Mesenchymal stem cell (in vitro differentiated cells and primary cell): ENCODE results near the gene RPP14.
A peak's percentile ranks its signal among the peaks of the same experiment; 100 is the strongest.

Experiments
- DNase-seq: peaks from one replicate; pipeline ENCODE4 v3.0.0-alpha.2; 2013
- H2AFZ ChIP-seq: one replicate; pipeline ENCODE4 v1.6.1; 2013; ENCODE audit warnings: low read depth, mild to moderate bottlenecking, control low read depth, inconsistent platforms, low read length, moderate library complexity
- H2AK5ac ChIP-seq: 2 replicates; pipeline ENCODE4 v1.6.1; 2013; ENCODE audit warnings: low read length, moderate library complexity, mild to moderate bottlenecking, inconsistent platforms; ENCODE audit not compliant: severe bottlenecking
- H2BK120ac ChIP-seq: one replicate; pipeline ENCODE4 v1.6.1; 2013; ENCODE audit warnings: low read depth, mild to moderate bottlenecking, inconsistent platforms, low read length, moderate library complexity
- H2BK12ac ChIP-seq, 2 experiments: one replicate each; pipeline ENCODE4 v1.6.1; 2013; ENCODE audit warnings: inconsistent platforms in 2 of 2, low read length in 2 of 2, mild to moderate bottlenecking in 2 of 2, moderate library complexity in 2 of 2, control low read depth in 1 of 2
- H2BK15ac ChIP-seq: one replicate; pipeline ENCODE4 v1.6.1; 2013; ENCODE audit warnings: mild to moderate bottlenecking, low read depth, inconsistent platforms; ENCODE audit not compliant: poor library complexity, severe bottlenecking
- H2BK5ac ChIP-seq: 2 replicates; pipeline ENCODE4 v1.6.1; 2013; ENCODE audit warnings: low read depth, mild to moderate bottlenecking, low read length, control low read depth, inconsistent platforms; ENCODE audit not compliant: poor library complexity, severe bottlenecking
- H3K14ac ChIP-seq, 2 experiments: one replicate each; pipeline ENCODE4 v1.6.1; 2013; ENCODE audit warnings: inconsistent platforms in 2 of 2, low read length in 2 of 2, control low read depth in 1 of 2, mild to moderate bottlenecking in 1 of 2, moderate library complexity in 1 of 2
- H3K18ac ChIP-seq, 2 experiments: one replicate each; pipeline ENCODE4 v1.6.1; 2013; ENCODE audit warnings: inconsistent platforms in 2 of 2, low read length in 2 of 2, control low read depth in 1 of 2, low read depth in 1 of 2, mild to moderate bottlenecking in 1 of 2
- H3K23ac ChIP-seq, 2 experiments: one replicate each; pipeline ENCODE4 v1.6.1; 2013; ENCODE audit warnings: inconsistent platforms in 2 of 2, low read length in 2 of 2, mild to moderate bottlenecking in 2 of 2, moderate library complexity in 2 of 2, control low read depth in 1 of 2
- H3K27ac ChIP-seq: 2 replicates; pipeline ENCODE4 v1.5.1; 2013; ENCODE audit warnings: mild to moderate bottlenecking, moderate library complexity, low read length, control low read depth, inconsistent platforms; ENCODE audit not compliant: poor library complexity, severe bottlenecking
- H3K27me3 ChIP-seq, 2 experiments: 2 replicates each; pipeline versions ENCODE4 v1.6.1 to v1.7.0; 2013; ENCODE audit warnings: low read length in 2 of 2, mild to moderate bottlenecking in 2 of 2, moderate library complexity in 2 of 2, control low read depth in 1 of 2, inconsistent platforms in 1 of 2; ENCODE audit not compliant: control insufficient read depth in 1 of 2, insufficient read depth in 1 of 2
- H3K36me3 ChIP-seq, 2 experiments: 2 replicates each; pipeline versions ENCODE4 v1.6.1 to v1.7.0; 2013; ENCODE audit warnings: low read length in 2 of 2, control low read depth in 1 of 2, inconsistent platforms in 1 of 2, low read depth in 1 of 2, mild to moderate bottlenecking in 1 of 2; ENCODE audit not compliant: insufficient read depth in 2 of 2, control insufficient read depth in 1 of 2
- H3K4ac ChIP-seq, 2 experiments: one replicate each; pipeline ENCODE4 v1.6.1; 2013; ENCODE audit warnings: inconsistent platforms in 2 of 2, low read length in 2 of 2, mild to moderate bottlenecking in 2 of 2, moderate library complexity in 2 of 2, control low read depth in 1 of 2, low read depth in 1 of 2
- H3K4me1 ChIP-seq: 2 replicates; pipeline ENCODE4 v1.6.1; 2013; ENCODE audit warnings: low read depth, low read length, control low read depth; ENCODE audit not compliant: control insufficient read depth, insufficient read depth
- H3K4me2 ChIP-seq: 2 replicates; pipeline ENCODE4 v1.6.1; 2013; ENCODE audit warnings: low read length, mild to moderate bottlenecking, inconsistent platforms; ENCODE audit not compliant: poor library complexity, severe bottlenecking
- H3K4me3 ChIP-seq, 2 experiments: 2 replicates each; pipeline versions ENCODE4 v1.5.1 to v1.7.0; 2013; ENCODE audit warnings: low read length in 2 of 2, mild to moderate bottlenecking in 2 of 2, control low read depth in 1 of 2, low read depth in 1 of 2; ENCODE audit not compliant: insufficient read depth in 1 of 2
- H3K79me1 ChIP-seq: replicated peaks from 2 replicates; pipeline ENCODE4 v1.6.1; 2013; ENCODE audit warnings: mild to moderate bottlenecking, control low read depth, low read length, inconsistent platforms; ENCODE audit not compliant: poor library complexity, severe bottlenecking
- H3K9ac ChIP-seq: 2 replicates; pipeline ENCODE4 v1.7.0; 2013; ENCODE audit warnings: mild to moderate bottlenecking, low read length, moderate library complexity
- H3K9me3 ChIP-seq: 2 replicates; pipeline ENCODE4 v1.7.0; 2013; ENCODE audit warnings: mild to moderate bottlenecking, low read length; ENCODE audit not compliant: control insufficient read depth
- H4K8ac ChIP-seq: one replicate; pipeline ENCODE4 v1.6.1; 2013; ENCODE audit warnings: inconsistent platforms, mild to moderate bottlenecking, low read length, moderate library complexity
- H4K91ac ChIP-seq: one replicate; pipeline ENCODE4 v1.6.1; 2013; ENCODE audit warnings: mild to moderate bottlenecking, low read length, inconsistent platforms
- WGBS: methylation state at CpG from one replicate; pipeline ENCODE4 v1.1.7; 2013; ENCODE audit warnings: mixed read lengths; 5-methylcytosine and 5-hydroxymethylcytosine counted together

Gene RPP14

DNA sequence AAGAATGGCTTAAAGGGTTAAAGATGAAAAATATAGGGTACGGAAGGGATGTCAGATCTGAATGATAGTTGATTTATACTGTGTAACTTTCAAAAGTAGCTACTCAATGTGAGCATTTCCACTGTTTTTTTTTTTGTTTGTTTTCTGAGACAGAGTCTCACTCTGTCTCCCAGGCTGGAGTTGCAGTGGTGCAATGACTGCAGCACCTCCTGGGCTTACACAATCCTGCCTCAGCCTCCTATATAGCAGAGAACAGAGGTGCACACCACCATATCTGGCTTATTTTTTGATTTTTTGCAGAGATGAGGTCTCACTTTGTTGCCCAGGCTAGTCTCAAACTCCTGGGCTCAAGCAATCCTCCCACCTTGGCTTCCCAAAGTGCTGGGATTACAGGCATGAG lies 16.7 kb downstream of the RPP14 start:
- H2BK12ac ChIP-seq: no peak overlapping the region

DNA sequence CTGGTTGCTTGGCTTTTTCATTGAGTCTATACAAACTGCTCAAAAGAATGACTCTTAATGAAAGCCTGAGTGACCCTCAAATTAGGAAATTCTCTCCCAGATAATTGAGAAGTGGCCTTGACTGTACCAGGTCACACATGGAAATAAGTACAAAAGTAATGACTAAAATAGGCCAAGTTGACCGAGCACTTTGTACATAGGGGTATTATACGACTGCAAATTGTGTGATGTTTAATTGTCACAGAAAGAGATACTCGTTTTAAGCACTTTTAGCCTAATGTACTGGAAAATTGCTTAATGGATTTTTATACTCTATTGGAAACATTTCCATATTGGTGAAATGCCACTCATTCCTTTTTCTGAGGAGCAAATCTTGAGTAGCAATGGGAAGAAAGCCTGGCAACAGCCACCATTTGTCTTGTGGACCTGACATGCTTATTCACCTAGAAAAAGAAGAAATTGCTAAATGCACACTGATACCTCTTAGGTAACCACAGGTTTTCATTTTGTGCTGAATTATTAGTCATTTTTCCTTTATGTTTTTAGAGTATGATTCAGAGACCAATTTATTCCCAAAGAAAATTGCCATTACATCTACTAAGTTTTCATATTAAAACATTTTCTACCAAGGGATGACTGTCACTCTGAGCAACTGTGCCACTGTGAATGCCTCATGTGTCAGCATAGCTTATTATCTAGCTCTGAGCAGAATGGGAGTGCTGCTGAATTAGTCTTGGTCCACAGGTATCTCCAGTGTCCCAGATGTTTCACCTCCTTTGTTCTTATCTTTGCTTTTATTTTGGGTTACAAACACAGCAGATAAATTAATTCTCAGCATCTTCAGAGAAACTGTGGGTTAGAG lies 17.7 kb downstream of the RPP14 start:
- Histone ChIP-seq H3K14ac (no peak overlapping the region), H2AFZ (no peak overlapping the region), H3K36me3 (peaks cover 3 to 14% of the 10 kb centered on the region in 2 experiments), H2BK12ac (no peak overlapping the region), H4K91ac (no peak overlapping the region), H2BK5ac (no peak overlapping the region), H2BK120ac (no peak overlapping the region), H3K4me2 (no peak overlapping the region), H3K4ac (no peak overlapping the region), H3K4me1 (peaks cover 7% of the 10 kb centered on the region), H3K79me1 (peaks cover 6% of the 10 kb centered on the region), H4K8ac (no peak overlapping the region), H3K9ac (no peak overlapping the region), H3K9me3 (no peaks in the 10 kb centered on the region), H3K4me3 (no peak overlapping the region), H3K18ac (no peak overlapping the region), H2AK5ac (no peak overlapping the region), H3K27me3 (no peaks in the 10 kb centered on the region), H3K27ac (no peak overlapping the region), H3K23ac (no peak overlapping the region), H2BK15ac (no peak overlapping the region)
- no peak for DNase-seq
- WGBS: 92% methylated on average over 2 of the region's 3 CpGs

More for the DNA sequence above, 16.7 kb downstream of the RPP14 start:
- Histone ChIP-seq H3K4me1 (peaks cover 7% of the 10 kb centered on the region), H3K27ac (no peak overlapping the region), H3K4me3 (no peak overlapping the region), H3K4me2 (no peak overlapping the region), H2BK5ac (no peak overlapping the region), H3K36me3 (peaks cover 10 to 22% of the 10 kb centered on the region in 2 experiments), H3K79me1 (peaks cover 9% of the 10 kb centered on the region), H4K91ac (no peak overlapping the region), H2AFZ (no peak overlapping the region), H3K9ac (no peak overlapping the region), H3K23ac (no peak overlapping the region), H3K4ac (no peak overlapping the region), H3K27me3 (no peaks in the 10 kb centered on the region), H3K18ac (no peak overlapping the region), H2BK15ac (no peak overlapping the region), H2AK5ac (no peak overlapping the region), H2BK120ac (no peak overlapping the region), H4K8ac (no peak overlapping the region), H3K14ac (no peak overlapping the region), H3K9me3 (no peaks in the 10 kb centered on the region)
- peak; percentile 29 for DNase-seq
- WGBS: 93% methylated on average over 1 of the region's 1 CpG

DNA sequence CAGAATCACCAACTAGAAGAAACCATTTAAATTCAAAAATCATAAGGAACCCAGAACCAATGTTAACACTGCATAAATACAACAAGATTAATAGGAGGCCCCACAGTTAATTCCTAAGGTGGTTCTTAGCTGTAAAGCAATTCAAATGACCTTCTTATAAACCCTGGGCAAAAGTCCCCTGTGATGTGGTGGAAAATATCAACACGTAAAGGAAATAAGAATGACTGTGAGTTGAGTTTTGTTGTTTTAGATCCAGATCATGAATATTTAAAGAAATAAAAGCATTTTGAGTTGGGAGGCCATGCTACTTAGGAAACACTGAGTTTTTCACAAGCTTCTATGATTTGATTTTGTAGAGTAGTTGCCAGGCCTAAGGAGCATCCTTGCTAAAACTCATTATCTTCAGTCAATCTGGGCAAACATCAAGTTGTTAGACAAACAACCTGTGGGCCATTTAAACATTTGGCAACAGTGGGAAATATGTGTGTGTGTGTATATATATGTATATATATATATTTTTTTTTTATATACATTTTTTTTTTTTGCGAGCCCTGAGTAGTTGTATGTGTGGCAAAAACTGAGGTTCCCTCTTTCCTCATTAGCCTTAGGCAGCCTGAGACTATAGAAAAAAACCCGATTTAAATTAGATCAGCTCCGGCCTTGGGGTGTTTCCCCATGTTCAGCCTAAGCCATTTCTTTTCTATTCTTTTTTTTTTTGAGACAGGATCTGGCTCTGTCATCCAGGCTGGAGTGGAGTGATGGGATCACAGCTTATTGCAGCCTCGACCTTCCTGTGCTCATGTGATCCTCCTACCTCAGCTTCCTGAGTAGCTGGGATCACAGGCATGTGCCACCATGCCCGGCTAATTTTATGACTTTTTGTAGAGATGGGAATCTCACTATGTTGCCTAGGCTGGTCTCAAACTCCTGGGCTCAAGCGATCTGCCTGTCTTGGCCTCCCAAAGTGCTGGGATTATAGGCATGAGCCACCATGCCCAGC lies 18.6 kb downstream of the RPP14 start:
- Histone ChIP-seq H2BK12ac (peak overlapping the region; percentile 52 to 67), H2AFZ (no peak overlapping the region), H3K9ac (no peak overlapping the region), H3K27ac (peak overlapping the region; percentile 49), H2BK15ac (no peak overlapping the region), H3K9me3 (no peaks in the 10 kb centered on the region), H4K8ac (peak overlapping the region; percentile 79), H4K91ac (no peak overlapping the region), H2BK5ac (no peak overlapping the region), H3K14ac (no peak overlapping the region), H3K18ac (peak overlapping the region in 1 of 2 experiments; percentile 79), H3K79me1 (peaks cover 3% of the 10 kb centered on the region), H3K4me3 (no peak overlapping the region), H3K4me1 (peaks cover 7% of the 10 kb centered on the region), H2AK5ac (peak overlapping the region; percentile 56), H3K27me3 (no peaks in the 10 kb centered on the region), H3K36me3 (peaks cover 0 to 6% of the 10 kb centered on the region in 2 experiments), H3K23ac (no peak overlapping the region), H3K4ac (peak overlapping the region in 1 of 2 experiments; percentile 68), H3K4me2 (no peak overlapping the region), H2BK120ac (no peak overlapping the region)
- WGBS: 80% methylated on average over 6 of the region's 7 CpGs
- DNase-seq: no peak
